ENCODE results near the gene MORC4.
A peak's percentile ranks its signal among the peaks of the same experiment; 100 is the strongest.

MORC4 gene

DNA sequence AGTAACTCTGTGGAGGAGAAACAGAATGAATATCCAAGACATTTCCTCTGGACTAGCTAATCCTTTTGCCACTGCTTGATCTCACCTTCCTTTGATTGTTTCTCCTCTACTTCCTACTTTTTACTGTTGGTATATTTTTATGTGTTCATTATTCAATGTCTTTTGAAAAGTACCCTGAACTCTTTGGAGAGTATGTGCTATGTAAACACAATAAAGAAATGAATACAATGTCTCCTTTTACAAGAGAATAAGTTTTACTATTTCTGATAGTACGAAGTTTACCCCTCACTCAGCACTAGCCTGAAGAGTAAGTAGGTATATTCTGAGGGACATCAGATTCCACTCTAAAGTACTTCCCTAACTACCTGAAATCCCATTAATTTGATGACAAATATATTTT, 59.9 kb downstream of the MORC4 start:
- no peak overlapping the region for H3K4me3 ChIP-seq (ENCODE audit: low read length)
- no peak overlapping the region for H3K9ac ChIP-seq (ENCODE audit: low read length)
- no peak overlapping the region for H2BK120ac ChIP-seq (ENCODE audit: low read depth, low read length)
- H2BK5ac ChIP-seq (ENCODE audit: low read length), result no peak overlapping the region
- H3K79me1 ChIP-seq (ENCODE audit: low read length), result no peaks in the 10 kb centered on the region
- no peak overlapping the region for H4K5ac ChIP-seq (ENCODE audit: low read length)
- no peak overlapping the region for H3K56ac ChIP-seq (ENCODE audit: low read length)
- H3K18ac ChIP-seq (ENCODE audit: low read length), result no peak overlapping the region
- no peak overlapping the region for H3K27ac ChIP-seq (ENCODE audit: low read depth, low read length)
- H3K23ac ChIP-seq (ENCODE audit: low read length), result no peak overlapping the region
- H3K36me3 ChIP-seq (ENCODE audit: control insufficient read depth, insufficient read depth, low read length), result no peaks in the 10 kb centered on the region
- no CpG with 5 or more reads among the region's 1 CpG for WGBS (ENCODE audit: extremely low coverage, insufficient coverage, low lambda C conversion rate)
- H2AK5ac ChIP-seq (ENCODE audit: low read length), result no peak overlapping the region
- H3K4ac ChIP-seq (ENCODE audit: low read depth, low read length), result no peak overlapping the region
- no peak overlapping the region for H2BK15ac ChIP-seq (replicated peaks; ENCODE audit: low read depth)
- no peaks in the 10 kb centered on the region for H3K4me1 ChIP-seq (ENCODE audit: control insufficient read depth, low read depth, low read length)
- no peak for DNase-seq
- H3K4me2 ChIP-seq (ENCODE audit: low read length), result no peak overlapping the region
- H3K27me3 ChIP-seq (ENCODE audit: insufficient read depth, low read length, poor library complexity), result no peaks in the 10 kb centered on the region
- no peaks in the 10 kb centered on the region for H3K79me2 ChIP-seq (ENCODE audit: control insufficient read depth, insufficient read depth, low read length)
- no peak overlapping the region for H4K8ac ChIP-seq (ENCODE audit: low read depth, low read length)

DNA sequence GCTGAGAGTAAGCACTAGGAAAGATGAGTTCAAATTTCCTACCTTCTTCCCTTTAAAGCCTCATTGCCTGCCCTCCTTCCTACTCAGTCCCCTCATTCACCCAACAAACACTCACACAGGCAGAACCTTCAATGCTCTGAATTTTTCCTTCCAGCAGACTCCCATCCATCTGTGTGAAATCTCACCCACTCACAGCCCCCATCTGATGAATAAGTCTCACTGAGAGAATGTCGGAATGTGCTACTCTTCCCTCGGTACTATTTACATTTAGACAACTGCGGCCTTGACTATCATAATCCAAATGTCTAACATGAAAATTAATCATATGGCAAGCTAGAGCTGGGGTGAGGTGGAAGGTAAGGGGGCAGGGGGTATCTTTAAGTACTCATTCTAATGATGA, 60.4 kb downstream of the MORC4 start:
- H3K4me3 ChIP-seq (ENCODE audit: low read length), result no peak overlapping the region
- H3K79me1 ChIP-seq (ENCODE audit: low read length), result no peaks in the 10 kb centered on the region
- H3K4me2 ChIP-seq (ENCODE audit: low read length), result no peak overlapping the region
- H3K79me2 ChIP-seq (ENCODE audit: control insufficient read depth, insufficient read depth, low read length), result no peaks in the 10 kb centered on the region
- WGBS (ENCODE audit: extremely low coverage, insufficient coverage, low lambda C conversion rate), result no CpG with 5 or more reads among the region's 3 CpGs
- no peak overlapping the region for H3K9ac ChIP-seq (ENCODE audit: low read length)
- H3K4me1 ChIP-seq (ENCODE audit: control insufficient read depth, low read depth, low read length), result no peaks in the 10 kb centered on the region
- DNase-seq, result no peak
- no peak overlapping the region for H2BK120ac ChIP-seq (ENCODE audit: low read depth, low read length)
- no peaks in the 10 kb centered on the region for H3K27me3 ChIP-seq (ENCODE audit: insufficient read depth, low read length, poor library complexity)
- H3K56ac ChIP-seq (ENCODE audit: low read length), result peak overlapping the region; percentile 7
- H2BK5ac ChIP-seq (ENCODE audit: low read length), result no peak overlapping the region
- no peak overlapping the region for H3K27ac ChIP-seq (ENCODE audit: low read depth, low read length)
- H3K18ac ChIP-seq (ENCODE audit: low read length), result no peak overlapping the region
- H4K5ac ChIP-seq (ENCODE audit: low read length), result no peak overlapping the region
- no peak overlapping the region for H3K4ac ChIP-seq (ENCODE audit: low read depth, low read length)
- no peaks in the 10 kb centered on the region for H3K36me3 ChIP-seq (ENCODE audit: control insufficient read depth, insufficient read depth, low read length)
- no peak overlapping the region for H4K8ac ChIP-seq (ENCODE audit: low read depth, low read length)
- H2AK5ac ChIP-seq (ENCODE audit: low read length), result no peak overlapping the region
- no peak overlapping the region for H2BK15ac ChIP-seq (replicated peaks; ENCODE audit: low read depth)
- no peak overlapping the region for H3K23ac ChIP-seq (ENCODE audit: low read length)

DNA sequence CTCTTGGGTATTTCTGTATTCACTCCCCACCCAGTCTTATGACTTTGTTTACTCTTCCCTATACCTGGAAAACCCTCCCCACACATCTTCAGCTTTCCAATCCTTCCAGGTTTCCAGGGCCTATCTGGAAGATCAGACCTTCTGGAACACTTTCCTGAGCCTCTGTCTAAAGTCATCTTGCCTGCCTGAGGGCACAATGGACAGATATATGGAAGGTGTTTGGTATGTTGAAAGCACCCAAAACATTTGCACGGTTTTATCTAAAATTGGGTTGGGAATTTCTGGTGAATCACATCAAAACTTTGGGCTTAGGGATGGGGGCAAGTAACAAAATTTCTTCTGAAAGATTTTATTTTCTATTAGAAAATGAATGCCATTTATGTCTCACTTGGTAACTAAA, 63.8 kb downstream of the MORC4 start:
- no peak overlapping the region for H4K5ac ChIP-seq (ENCODE audit: low read length)
- no peak overlapping the region for H3K27ac ChIP-seq (ENCODE audit: low read depth, low read length)
- H4K8ac ChIP-seq (ENCODE audit: low read depth, low read length), result peak overlapping the region; percentile 39
- H2BK5ac ChIP-seq (ENCODE audit: low read length), result no peak overlapping the region
- no peaks in the 10 kb centered on the region for H3K79me1 ChIP-seq (ENCODE audit: low read length)
- no peak overlapping the region for H3K4me3 ChIP-seq (ENCODE audit: low read length)
- no peaks in the 10 kb centered on the region for H3K36me3 ChIP-seq (ENCODE audit: control insufficient read depth, insufficient read depth, low read length)
- no peaks in the 10 kb centered on the region for H3K79me2 ChIP-seq (ENCODE audit: control insufficient read depth, insufficient read depth, low read length)
- H3K18ac ChIP-seq (ENCODE audit: low read length), result no peak overlapping the region
- no peaks in the 10 kb centered on the region for H3K27me3 ChIP-seq (ENCODE audit: insufficient read depth, low read length, poor library complexity)
- no CpG with 5 or more reads among the region's 1 CpG for WGBS (ENCODE audit: extremely low coverage, insufficient coverage, low lambda C conversion rate)
- H3K56ac ChIP-seq (ENCODE audit: low read length), result no peak overlapping the region
- H3K4me1 ChIP-seq (ENCODE audit: control insufficient read depth, low read depth, low read length), result peaks cover 9% of the 10 kb centered on the region
- H3K4ac ChIP-seq (ENCODE audit: low read depth, low read length), result no peak overlapping the region
- DNase-seq, result no peak
- H3K4me2 ChIP-seq (ENCODE audit: low read length), result no peak overlapping the region
- no peak overlapping the region for H3K9ac ChIP-seq (ENCODE audit: low read length)
- H2AK5ac ChIP-seq (ENCODE audit: low read length), result no peak overlapping the region
- H2BK120ac ChIP-seq (ENCODE audit: low read depth, low read length), result no peak overlapping the region
- no peak overlapping the region for H3K23ac ChIP-seq (ENCODE audit: low read length)
- H2BK15ac ChIP-seq (replicated peaks; ENCODE audit: low read depth), result no peak overlapping the region

DNA sequence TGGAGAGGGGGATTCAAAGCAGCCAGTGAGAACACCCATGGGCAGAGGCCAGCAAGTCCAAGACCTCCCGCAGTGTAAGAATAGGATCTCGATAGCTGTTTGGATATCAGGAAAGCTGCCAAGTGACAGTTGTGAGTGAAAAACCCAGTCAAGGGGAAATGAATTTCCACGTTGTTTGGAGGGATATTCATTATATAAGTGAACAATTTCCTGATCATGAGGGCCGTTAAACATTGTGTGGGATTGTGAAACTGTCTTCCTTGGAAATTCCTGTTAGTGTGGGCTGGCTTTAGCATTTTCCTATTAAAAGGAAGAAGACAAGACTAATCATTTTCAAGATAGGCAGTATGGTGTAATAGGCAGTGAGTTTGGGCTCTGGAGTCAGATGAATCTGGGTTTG, 64.8 kb downstream of the MORC4 start:
- no peak overlapping the region for H3K4me3 ChIP-seq (ENCODE audit: low read length)
- peak overlapping the region; percentile 25 for H3K56ac ChIP-seq (ENCODE audit: low read length)
- H2AK5ac ChIP-seq (ENCODE audit: low read length), result no peak overlapping the region
- H3K18ac ChIP-seq (ENCODE audit: low read length), result no peak overlapping the region
- H3K79me2 ChIP-seq (ENCODE audit: control insufficient read depth, insufficient read depth, low read length), result no peaks in the 10 kb centered on the region
- H3K4ac ChIP-seq (ENCODE audit: low read depth, low read length), result no peak overlapping the region
- H3K36me3 ChIP-seq (ENCODE audit: control insufficient read depth, insufficient read depth, low read length), result no peaks in the 10 kb centered on the region
- H3K79me1 ChIP-seq (ENCODE audit: low read length), result no peaks in the 10 kb centered on the region
- no peak overlapping the region for H3K9ac ChIP-seq (ENCODE audit: low read length)
- WGBS (ENCODE audit: extremely low coverage, insufficient coverage, low lambda C conversion rate), result no CpG with 5 or more reads among the region's 4 CpGs
- H3K27me3 ChIP-seq (ENCODE audit: insufficient read depth, low read length, poor library complexity), result no peaks in the 10 kb centered on the region
- H3K4me1 ChIP-seq (ENCODE audit: control insufficient read depth, low read depth, low read length), result peaks cover 9% of the 10 kb centered on the region
- DNase-seq, result no peak
- no peak overlapping the region for H3K27ac ChIP-seq (ENCODE audit: low read depth, low read length)
- no peak overlapping the region for H2BK15ac ChIP-seq (replicated peaks; ENCODE audit: low read depth)
- H4K8ac ChIP-seq (ENCODE audit: low read depth, low read length), result no peak overlapping the region
- no peak overlapping the region for H3K4me2 ChIP-seq (ENCODE audit: low read length)
- H2BK5ac ChIP-seq (ENCODE audit: low read length), result no peak overlapping the region
- no peak overlapping the region for H2BK120ac ChIP-seq (ENCODE audit: low read depth, low read length)
- no peak overlapping the region for H4K5ac ChIP-seq (ENCODE audit: low read length)
- no peak overlapping the region for H3K23ac ChIP-seq (ENCODE audit: low read length)

DNA sequence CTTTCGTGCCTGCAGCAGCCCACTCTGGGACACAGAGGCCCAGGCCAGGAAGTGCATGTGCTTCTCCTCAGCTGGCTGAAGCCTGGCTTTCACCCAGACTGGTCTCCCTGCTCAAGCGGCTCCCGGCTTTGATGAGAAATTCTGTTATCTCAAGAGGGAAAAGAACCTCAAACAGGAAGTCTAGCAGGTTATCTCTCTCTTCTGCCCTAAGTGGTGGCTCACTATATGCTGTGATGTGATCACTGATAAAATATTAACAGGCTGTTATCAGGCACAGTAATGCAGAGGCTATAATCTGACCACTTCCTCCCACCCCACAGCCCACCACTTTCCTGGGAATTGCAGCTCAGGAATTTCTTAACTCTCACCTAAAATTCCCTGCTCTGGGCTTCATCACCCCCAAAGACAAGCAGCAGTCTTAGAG, 66.5 kb downstream of the MORC4 start:
- no peak overlapping the region for H3K4me3 ChIP-seq (ENCODE audit: low read length)
- no peak overlapping the region for H3K23ac ChIP-seq (ENCODE audit: low read length)
- peak overlapping the region; percentile 99 for H2BK5ac ChIP-seq (ENCODE audit: low read length)
- WGBS (ENCODE audit: extremely low coverage, insufficient coverage, low lambda C conversion rate), result no CpG with 5 or more reads among the region's 3 CpGs
- peak overlapping the region; percentile 94 for H3K27ac ChIP-seq (ENCODE audit: low read depth, low read length)
- peak; percentile 91 for DNase-seq
- no peak overlapping the region for H2AK5ac ChIP-seq (ENCODE audit: low read length)
- peak overlapping the region; percentile 90 for H3K4ac ChIP-seq (ENCODE audit: low read depth, low read length)
- no peaks in the 10 kb centered on the region for H3K36me3 ChIP-seq (ENCODE audit: control insufficient read depth, insufficient read depth, low read length)
- H3K79me1 ChIP-seq (ENCODE audit: low read length), result no peaks in the 10 kb centered on the region
- H4K8ac ChIP-seq (ENCODE audit: low read depth, low read length), result no peak overlapping the region
- no peak overlapping the region for H4K5ac ChIP-seq (ENCODE audit: low read length)
- H3K27me3 ChIP-seq (ENCODE audit: insufficient read depth, low read length, poor library complexity), result no peaks in the 10 kb centered on the region
- no peak overlapping the region for H3K4me2 ChIP-seq (ENCODE audit: low read length)
- no peak overlapping the region for H2BK120ac ChIP-seq (ENCODE audit: low read depth, low read length)
- peak overlapping the region; percentile 82 for H3K56ac ChIP-seq (ENCODE audit: low read length)
- peak overlapping the region; percentile 50 for H3K9ac ChIP-seq (ENCODE audit: low read length)
- H3K4me1 ChIP-seq (ENCODE audit: control insufficient read depth, low read depth, low read length), result peaks cover 9% of the 10 kb centered on the region
- no peak overlapping the region for H2BK15ac ChIP-seq (replicated peaks; ENCODE audit: low read depth)
- no peaks in the 10 kb centered on the region for H3K79me2 ChIP-seq (ENCODE audit: control insufficient read depth, insufficient read depth, low read length)
- H3K18ac ChIP-seq (ENCODE audit: low read length), result no peak overlapping the region

DNA sequence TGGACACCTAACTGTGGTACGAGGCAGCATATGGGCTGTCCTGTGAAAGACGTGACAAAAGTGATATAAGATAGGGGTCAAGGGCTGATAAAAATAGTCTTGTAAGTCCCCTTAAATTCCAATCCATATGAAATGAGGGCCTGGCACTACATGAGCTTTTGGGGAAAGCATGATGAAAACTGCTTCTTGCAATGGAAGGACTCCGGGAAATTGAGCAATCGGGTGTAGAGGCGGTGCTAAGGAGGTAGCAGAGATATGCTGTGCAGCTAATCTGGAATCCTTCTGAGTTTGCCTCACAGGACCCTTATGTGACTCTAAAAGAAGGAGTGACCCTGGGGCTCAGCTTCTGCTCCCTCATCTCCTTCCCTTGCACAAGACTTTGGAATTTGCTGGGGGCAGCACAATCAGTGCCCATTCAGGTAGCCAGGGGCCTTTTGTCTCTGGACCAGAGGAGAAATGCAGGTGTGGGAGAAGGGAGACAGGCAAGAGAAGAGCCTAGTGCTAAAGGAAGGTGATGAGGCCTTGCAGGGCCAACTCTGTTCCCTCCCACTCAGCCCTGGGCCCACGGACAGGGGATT, 67.0 kb downstream of the MORC4 start:
- H2BK5ac ChIP-seq (ENCODE audit: low read length), result peak overlapping the region; percentile 99
- H3K9ac ChIP-seq (ENCODE audit: low read length), result peak overlapping the region; percentile 50
- H2AK5ac ChIP-seq (ENCODE audit: low read length), result no peak overlapping the region
- peak overlapping the region; percentile 82 for H3K56ac ChIP-seq (ENCODE audit: low read length)
- H3K79me2 ChIP-seq (ENCODE audit: control insufficient read depth, insufficient read depth, low read length), result no peaks in the 10 kb centered on the region
- H3K27ac ChIP-seq (ENCODE audit: low read depth, low read length), result peak overlapping the region; percentile 94
- H3K27me3 ChIP-seq (ENCODE audit: insufficient read depth, low read length, poor library complexity), result no peaks in the 10 kb centered on the region
- no peak overlapping the region for H3K4me3 ChIP-seq (ENCODE audit: low read length)
- H3K18ac ChIP-seq (ENCODE audit: low read length), result peak overlapping the region; percentile 47
- H2BK15ac ChIP-seq (replicated peaks; ENCODE audit: low read depth), result no peak overlapping the region
- WGBS (ENCODE audit: extremely low coverage, insufficient coverage, low lambda C conversion rate), result no CpG with 5 or more reads among the region's 6 CpGs
- H4K5ac ChIP-seq (ENCODE audit: low read length), result no peak overlapping the region
- DNase-seq, result peak; percentile 56
- peak overlapping the region; percentile 94 for H2BK120ac ChIP-seq (ENCODE audit: low read depth, low read length)
- H3K36me3 ChIP-seq (ENCODE audit: control insufficient read depth, insufficient read depth, low read length), result no peaks in the 10 kb centered on the region
- H3K4me2 ChIP-seq (ENCODE audit: low read length), result no peak overlapping the region
- no peak overlapping the region for H3K23ac ChIP-seq (ENCODE audit: low read length)
- H3K4me1 ChIP-seq (ENCODE audit: control insufficient read depth, low read depth, low read length), result peaks cover 9% of the 10 kb centered on the region
- peak overlapping the region; percentile 90 for H3K4ac ChIP-seq (ENCODE audit: low read depth, low read length)
- no peaks in the 10 kb centered on the region for H3K79me1 ChIP-seq (ENCODE audit: low read length)
- peak overlapping the region; percentile 65 for H4K8ac ChIP-seq (ENCODE audit: low read depth, low read length)

All from mesendoderm (in vitro differentiated cells).